ENCODE results near the gene NUDT19.

- TF ChIP-seq CTCF (IDR thresholded peaks at IDR 0.05): no peak
- no peak for TF ChIP-seq POLR2A (IDR thresholded peaks at IDR 0.05)
Measured at GRCh38 chr19:32717496-32717895, 25.9 kb downstream of the NUDT19 start.
